ENCODE results near the gene PRR35.

Gene PRR35

GRCh38 chr16:578232-578869, 18.2 kb downstream of the PRR35 start:
- no peak for DNase-seq (ENCODE audit: extremely low read depth in 1 of 2, low read depth in 1 of 2)

DNA sequence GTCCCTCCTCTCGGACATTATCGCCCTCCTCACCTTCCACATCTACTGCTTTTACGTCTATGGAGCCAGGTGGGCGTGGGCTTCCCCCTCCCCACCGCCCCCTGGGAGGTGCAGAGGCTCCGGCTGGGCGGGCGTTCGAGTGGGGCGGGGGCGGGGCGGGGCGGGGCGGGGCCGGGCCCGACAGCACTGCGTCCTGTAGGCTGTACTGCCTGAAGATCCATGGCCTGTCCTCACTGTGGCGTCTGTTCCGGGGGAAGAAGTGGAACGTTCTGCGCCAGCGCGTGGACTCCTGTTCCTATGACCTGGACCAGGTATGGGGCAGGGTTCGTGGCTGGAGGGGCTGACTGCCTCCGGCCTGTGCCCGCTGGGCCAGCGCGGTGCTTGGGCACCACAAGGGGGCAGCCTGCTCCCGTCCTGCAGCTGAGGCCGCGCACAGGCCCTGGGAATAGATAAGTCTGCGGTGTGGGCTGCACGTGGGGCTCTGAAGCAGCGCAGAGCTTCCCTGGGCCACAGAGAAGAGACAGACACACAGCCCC, 18.7 kb downstream of the PRR35 start:
- DNase-seq (ENCODE audit: extremely low read depth in 1 of 2, low read depth in 1 of 2), result peak; percentile 36 to 43

- DNase-seq (ENCODE audit: extremely low read depth in 1 of 2, low read depth in 1 of 2), result no peak
Observed at GRCh38 chr16:580141-580945, 20.1 kb downstream of the PRR35 start.

GRCh38 chr16:580946-581498, 20.8 kb downstream of the PRR35 start:
- no peak for DNase-seq (ENCODE audit: extremely low read depth in 1 of 2, low read depth in 1 of 2)

DNA sequence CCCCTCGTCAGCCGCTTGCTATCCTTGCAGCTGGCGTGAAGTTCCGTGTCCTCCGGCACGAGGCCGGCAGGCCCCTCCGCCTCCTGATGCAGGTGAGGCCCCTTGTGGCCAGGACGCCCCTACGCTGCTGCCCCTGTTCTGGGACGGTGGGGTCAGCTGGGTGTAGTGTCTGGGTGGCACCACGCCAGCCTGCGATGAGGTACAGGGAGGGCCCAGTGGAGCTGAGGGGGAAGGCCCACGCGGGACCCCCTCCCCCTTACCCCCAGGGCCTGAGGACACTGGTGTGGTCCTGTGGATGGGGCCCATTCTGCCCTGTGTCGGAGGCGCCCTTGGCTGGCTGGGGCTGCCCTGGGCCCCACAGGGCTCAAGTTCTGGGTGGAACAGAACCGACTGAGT, 22.0 kb downstream of the PRR35 start:
- no peak for DNase-seq (ENCODE audit: extremely low read depth in 1 of 2, low read depth in 1 of 2)

- no peak for DNase-seq (ENCODE audit: extremely low read depth in 1 of 2, low read depth in 1 of 2)
Observed at GRCh38 chr16:582614-583331, 22.6 kb downstream of the PRR35 start.

GRCh38 chr16:583470-583814, 23.2 kb downstream of the PRR35 start:
- no peak for DNase-seq (ENCODE audit: extremely low read depth in 1 of 2, low read depth in 1 of 2)

GRCh38 chr16:583815-584591, 23.8 kb downstream of the PRR35 start:
- DNase-seq (ENCODE audit: extremely low read depth in 1 of 2, low read depth in 1 of 2), result no peak

DNA sequence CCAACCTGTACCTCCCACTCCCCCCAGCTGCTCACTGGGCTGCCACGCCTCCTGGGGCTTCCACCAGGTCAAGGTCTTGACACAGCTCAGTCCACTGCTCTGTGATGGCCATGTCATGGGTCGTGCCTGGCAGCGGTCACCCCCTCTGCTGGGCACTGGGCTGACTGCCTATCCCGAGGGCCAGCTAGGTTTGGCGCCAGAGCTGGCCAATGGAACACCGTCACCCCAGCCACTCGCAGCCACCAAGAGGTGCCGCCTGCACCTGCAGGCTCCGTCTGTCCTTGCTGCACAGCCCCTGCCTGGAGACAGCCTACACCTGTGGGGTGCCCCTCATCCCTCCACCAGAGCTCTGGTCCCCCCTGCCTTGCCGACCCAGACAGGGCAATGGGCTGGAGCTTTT, 25.2 kb downstream of the PRR35 start:
- DNase-seq (ENCODE audit: extremely low read depth in 1 of 2, low read depth in 1 of 2), result no peak

- DNase-seq (ENCODE audit: extremely low read depth in 1 of 2, low read depth in 1 of 2), result no peak
Observed at GRCh38 chr16:586047-586644, 26.0 kb downstream of the PRR35 start.

- DNase-seq (ENCODE audit: extremely low read depth in 1 of 2, low read depth in 1 of 2), result no peak
Observed at GRCh38 chr16:586645-587590, 26.7 kb downstream of the PRR35 start.

DNA sequence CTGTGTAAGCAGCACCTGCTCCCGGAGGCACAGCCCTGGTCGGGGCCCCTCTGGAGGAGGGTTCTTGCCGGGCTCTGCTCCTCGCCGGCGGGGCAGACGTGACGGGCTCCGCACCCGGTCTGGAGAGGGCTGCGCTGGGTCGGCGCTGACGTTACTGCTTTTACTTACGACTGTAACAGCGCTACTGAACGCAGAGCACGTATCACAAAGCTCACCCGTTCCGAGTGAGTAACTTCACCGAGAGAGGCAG, 28.4 kb downstream of the PRR35 start:
- DNase-seq (ENCODE audit: extremely low read depth in 1 of 2, low read depth in 1 of 2), result peak in 1 of 2 donors; percentile 58

DNA sequence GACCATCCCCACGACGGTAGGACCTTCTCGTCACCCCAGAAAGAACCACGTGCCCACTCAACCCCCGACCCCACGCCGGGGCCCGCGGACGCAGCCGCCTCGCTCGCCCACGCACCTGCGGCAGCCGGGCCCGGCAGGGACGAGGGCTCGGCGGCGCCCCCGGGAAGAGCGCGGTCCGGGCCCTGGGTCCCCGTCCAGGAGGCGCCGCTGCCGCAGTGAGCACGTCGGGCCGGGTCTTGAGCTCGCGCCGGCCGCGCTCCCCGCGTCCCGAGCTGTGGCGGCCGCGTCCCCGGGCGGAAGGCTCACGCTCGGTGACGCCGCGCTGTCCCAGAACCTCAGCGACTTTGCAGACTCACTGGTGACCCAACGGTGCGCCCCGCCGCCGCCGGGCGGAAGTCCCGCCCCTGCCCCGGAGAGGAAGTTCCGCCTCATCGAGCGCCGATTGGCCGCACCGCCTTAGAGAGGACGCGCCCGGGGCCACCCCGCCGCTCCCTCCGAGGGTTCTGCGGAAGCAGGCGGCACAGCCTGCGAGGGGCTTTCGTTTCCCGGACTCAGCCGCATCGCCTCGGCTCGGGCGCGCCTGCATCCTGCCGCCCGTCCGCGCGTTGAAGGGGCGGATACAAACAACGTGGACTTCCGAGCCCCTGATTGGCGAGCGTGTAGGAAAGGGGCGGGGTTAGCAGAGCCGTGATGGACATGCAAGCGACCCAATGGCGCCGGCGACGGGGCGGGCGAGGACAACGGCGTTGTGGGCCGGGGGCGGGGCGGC, 28.9 kb downstream of the PRR35 start:
- DNase-seq (ENCODE audit: extremely low read depth in 1 of 2, low read depth in 1 of 2), result peak; percentile 91 to 92

GRCh38 chr16:589658-590187, 29.5 kb downstream of the PRR35 start, which contains the start of gene RAB40C:
Gene RAB40C (plus strand): TSS chr16:590066. CDS start chr16:590292, 226 bp downstream.
- DNase-seq (ENCODE audit: extremely low read depth in 1 of 2, low read depth in 1 of 2), result peak; percentile 95 to 99

DNA sequence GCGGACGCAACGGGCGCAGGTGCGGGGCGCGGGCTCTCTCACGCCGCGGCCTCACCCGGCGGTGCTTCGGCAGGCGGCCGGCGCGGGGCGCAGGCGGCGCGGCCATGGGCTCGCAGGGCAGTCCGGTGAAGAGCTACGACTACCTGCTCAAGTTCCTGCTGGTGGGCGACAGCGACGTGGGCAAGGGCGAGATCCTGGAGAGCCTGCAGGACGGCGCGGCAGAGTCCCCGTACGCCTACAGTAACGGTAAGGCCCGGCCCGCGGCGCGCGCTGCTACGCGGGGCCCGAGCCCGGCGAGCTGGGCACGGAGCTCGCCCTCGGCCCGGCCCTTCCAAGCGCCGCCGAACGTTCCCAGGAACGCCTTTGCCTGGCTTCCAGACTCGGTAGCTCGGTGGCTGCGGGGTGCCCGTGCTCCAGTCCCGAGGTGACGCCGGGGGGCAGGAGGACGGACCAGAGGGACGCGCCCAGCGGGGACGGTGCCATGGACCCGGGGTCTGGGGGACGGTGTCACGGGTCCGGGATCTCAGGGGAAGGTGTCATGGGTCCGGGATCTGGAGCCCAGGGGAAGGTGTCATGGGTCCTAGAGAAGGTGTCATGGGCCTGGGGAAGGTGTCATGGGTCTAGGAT, 30.1 kb downstream of the PRR35 start:
- DNase-seq (ENCODE audit: extremely low read depth in 1 of 2, low read depth in 1 of 2), result no peak

GRCh38 chr16:590815-591200, 30.6 kb downstream of the PRR35 start:
- DNase-seq (ENCODE audit: extremely low read depth in 1 of 2, low read depth in 1 of 2), result no peak

- DNase-seq (ENCODE audit: extremely low read depth in 1 of 2, low read depth in 1 of 2), result no peak
Observed at GRCh38 chr16:591231-591630, 31.0 kb downstream of the PRR35 start.
